Measurements from ENCODE around the gene CACFD1. TPM values are rescaled to one million over a fixed set of nuclear protein-coding genes. Genes with fewer than 3 reads are reported as not detected.

Gene CACFD1
- total RNA-seq, 3 donors from 2014 or later: 0.73 to 1.1 (median 0.86) TPM

DNA sequence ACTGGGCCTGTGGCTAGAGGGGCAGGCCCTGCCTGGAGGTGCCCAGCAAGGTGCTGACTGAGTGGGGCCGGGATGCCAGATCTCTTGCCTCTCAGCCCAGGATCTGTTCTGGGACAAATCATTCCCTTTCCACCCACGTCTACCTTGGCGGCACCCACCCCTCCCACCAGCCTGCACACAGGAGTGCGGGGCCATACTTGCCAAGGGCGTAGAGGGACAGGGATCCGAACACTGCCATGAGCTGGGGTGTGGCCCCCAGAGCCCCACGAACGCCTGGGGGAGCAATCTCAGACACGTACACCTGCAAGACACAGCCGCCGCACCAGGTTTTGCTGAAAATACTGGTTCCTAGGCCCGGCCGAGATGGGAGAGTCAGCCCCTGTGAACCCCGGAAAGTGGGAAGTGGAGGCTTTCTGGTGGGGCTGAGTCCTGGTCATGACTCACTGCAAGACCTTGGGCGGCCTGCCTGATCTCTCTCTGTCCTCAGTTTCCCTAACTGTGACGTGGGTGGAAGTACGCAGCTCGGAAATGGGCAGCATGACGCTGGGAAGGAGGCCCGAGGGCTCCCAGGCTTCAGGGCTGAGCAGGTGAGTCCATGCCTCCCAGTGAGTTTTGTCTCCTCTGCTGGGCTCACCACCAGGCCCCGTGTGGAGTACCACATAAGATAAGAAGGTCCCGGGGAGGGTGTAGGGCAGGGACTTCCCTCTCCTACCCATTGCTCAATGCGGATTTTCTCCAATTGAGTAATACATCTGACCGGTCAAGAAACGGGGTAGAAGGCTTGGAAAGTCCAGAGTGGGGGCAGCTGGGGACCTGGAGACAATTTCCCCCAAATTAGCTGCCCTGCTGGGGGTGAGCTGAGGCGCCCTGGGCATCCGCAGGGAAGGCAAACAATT, 16.5 kb downstream of the CACFD1 start:
- no peak overlapping the region for H3K4me3 Mint-ChIP-seq
- DNase-seq (no peak), ATAC-seq (no peak)
- no peaks in the 10 kb centered on the region for H3K36me3 Mint-ChIP-seq (ENCODE audit: insufficient read depth)
- H3K27me3 Mint-ChIP-seq (ENCODE audit: low read depth): no peaks in the 10 kb centered on the region
- peaks cover 9% of the 10 kb centered on the region for H3K4me1 Mint-ChIP-seq (ENCODE audit: low read depth)
- H3K9me3 Mint-ChIP-seq: no peaks in the 10 kb centered on the region

DNA sequence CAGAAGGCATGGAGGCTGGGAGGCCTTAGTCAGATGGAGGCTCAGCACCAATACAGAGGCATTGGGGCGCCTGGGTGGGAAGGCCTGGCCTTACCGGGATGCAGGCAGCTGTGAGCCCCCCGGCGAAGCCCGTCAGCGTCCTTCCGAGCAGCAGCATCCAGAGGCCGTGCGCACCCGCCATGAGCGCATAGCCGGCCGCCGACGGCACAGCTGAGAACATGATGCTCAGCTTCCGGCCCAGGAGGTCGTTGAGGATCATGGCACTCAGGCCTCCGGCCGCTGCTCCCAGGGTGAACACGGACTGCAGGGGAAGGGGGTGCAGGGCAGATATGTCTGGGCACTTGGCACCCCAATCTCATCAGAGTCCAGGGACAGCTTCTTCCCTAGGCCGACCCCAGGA, 17.2 kb downstream of the CACFD1 start:
- Mint-ChIP-seq H3K27me3 (ENCODE audit: low read depth) (no peaks in the 10 kb centered on the region), H3K9me3 (no peaks in the 10 kb centered on the region), H3K4me1 (ENCODE audit: low read depth) (peaks cover 9% of the 10 kb centered on the region), H3K36me3 (ENCODE audit: insufficient read depth) (no peaks in the 10 kb centered on the region), H3K4me3 (no peak overlapping the region)
- no peak for DNase-seq
- ATAC-seq: no peak

DNA sequence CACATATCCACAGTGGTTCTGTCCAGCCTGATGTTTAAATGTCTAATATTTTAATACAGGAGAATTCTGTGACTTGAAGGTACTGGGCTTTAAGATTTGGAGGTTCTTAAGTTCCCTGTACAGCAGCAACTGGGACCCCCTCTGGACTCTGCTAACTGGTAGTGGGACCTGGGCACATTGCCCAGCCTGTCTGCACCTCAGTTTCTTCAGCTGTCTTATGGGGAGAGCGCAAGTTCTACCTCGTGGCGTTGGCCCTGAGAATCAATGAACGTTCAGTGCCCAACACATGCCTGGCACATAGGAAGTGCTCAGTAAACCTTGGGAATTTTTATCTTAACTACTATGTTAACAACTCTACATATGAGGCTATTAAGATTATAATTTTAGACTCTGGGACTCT, 17.7 kb downstream of the CACFD1 start:
- Mint-ChIP-seq H3K27me3 (ENCODE audit: low read depth) (no peaks in the 10 kb centered on the region), H3K36me3 (ENCODE audit: insufficient read depth) (no peaks in the 10 kb centered on the region), H3K4me1 (ENCODE audit: low read depth) (peaks cover 9% of the 10 kb centered on the region), H3K4me3 (peak overlapping the region; percentile 37), H3K9me3 (no peaks in the 10 kb centered on the region)
- ATAC-seq (no peak), DNase-seq (no peak)

GRCh38 chr9:133477992-133478850, 18.4 kb downstream of the CACFD1 start:
- Mint-ChIP-seq H3K27me3 (ENCODE audit: low read depth) (no peaks in the 10 kb centered on the region), H3K9me3 (no peaks in the 10 kb centered on the region), H3K36me3 (ENCODE audit: insufficient read depth) (no peaks in the 10 kb centered on the region), H3K4me3 (peak overlapping the region; percentile 59), H3K4me1 (ENCODE audit: low read depth) (peaks cover 9% of the 10 kb centered on the region)
- ATAC-seq (peak; percentile 4 to 18), DNase-seq (no peak)

DNA sequence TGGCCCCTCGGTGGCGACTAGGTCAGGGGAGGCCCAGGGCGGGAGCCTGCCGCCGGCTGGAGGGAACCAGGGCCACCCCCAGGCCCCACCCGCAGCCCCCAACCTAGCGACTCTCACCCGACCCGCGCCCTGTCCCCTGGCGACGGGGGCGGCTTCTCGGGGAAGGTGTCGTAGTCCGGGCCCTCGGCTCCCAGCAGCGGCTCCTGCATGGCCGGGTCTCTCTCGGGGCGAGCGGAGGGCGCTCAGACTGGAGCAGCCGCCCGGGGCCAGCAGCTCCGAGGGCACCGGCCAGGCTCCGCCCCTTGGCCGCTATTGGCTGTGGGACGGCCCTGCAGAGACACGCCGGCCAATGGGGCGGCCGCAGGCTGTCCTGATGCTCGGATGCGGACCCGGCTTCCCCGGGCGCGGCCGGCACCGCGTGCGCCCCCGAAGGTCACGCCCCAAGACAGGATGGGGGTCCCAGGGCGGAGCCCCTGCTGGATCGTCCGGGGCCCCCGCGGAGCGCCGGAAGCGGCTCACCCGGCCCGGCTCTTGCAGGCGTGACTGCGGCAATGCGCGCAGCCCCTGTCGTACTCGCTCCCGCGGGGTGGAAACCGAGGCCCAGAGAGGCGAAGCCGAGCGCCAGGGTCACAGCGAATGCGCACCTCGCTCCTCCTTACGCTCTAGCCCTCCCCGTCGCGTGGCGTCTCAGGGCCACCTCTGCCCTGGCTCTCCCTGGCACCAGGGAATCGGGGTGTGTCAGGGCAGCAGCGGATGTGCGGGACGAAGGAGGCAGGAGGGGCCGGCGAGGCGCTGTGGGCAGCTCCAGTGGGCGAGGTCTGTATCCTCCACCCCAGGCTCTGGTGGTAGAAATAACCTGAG, 19.3 kb downstream of the CACFD1 start, which contains the start of gene SLC2A6:
Gene SLC2A6, minus strand, starts transcription at position 249 of the 861 bp plus-strand sequence. Its CDS starts 40 bp downstream, at position 209.
- ATAC-seq (peak; percentile 99), DNase-seq (peak; percentile 70)
- Mint-ChIP-seq H3K36me3 (ENCODE audit: insufficient read depth) (no peaks in the 10 kb centered on the region), H3K4me1 (ENCODE audit: low read depth) (peaks cover 8% of the 10 kb centered on the region), H3K9me3 (no peaks in the 10 kb centered on the region), H3K4me3 (peak within 1 kb of the TSS; percentile 69), H3K27me3 (ENCODE audit: low read depth) (no peaks in the 10 kb centered on the region)

DNA sequence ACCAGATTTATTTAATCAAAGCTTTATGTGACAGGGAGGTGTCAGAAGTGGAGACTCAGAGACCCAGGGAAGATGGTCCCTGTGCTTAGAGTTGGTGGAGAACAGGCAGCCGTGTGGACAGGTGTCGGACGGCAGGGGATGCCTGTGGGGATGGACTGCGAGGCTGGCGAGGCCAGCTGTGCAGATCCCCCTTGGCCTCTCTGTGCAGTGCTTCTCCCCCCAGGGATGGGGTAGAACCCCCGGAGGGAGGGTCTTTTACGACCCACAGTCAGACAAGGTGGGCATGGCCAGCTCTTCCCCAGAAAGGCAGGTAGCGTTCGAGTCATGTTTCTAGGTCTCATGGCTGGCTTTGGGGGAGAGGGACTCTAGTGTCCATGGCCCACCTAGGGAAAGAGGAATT, 23.8 kb downstream of the CACFD1 start:
- no peak overlapping the region for H3K4me3 Mint-ChIP-seq
- peaks cover 13% of the 10 kb centered on the region for H3K4me1 Mint-ChIP-seq (ENCODE audit: low read depth)
- DNase-seq (no peak), ATAC-seq (no peak)
- H3K36me3 Mint-ChIP-seq (ENCODE audit: insufficient read depth): no peaks in the 10 kb centered on the region
- no peaks in the 10 kb centered on the region for H3K9me3 Mint-ChIP-seq
- H3K27me3 Mint-ChIP-seq (ENCODE audit: low read depth): no peaks in the 10 kb centered on the region

GRCh38 chr9:133484671-133485437, 25.1 kb downstream of the CACFD1 start:
- ATAC-seq: no peak
- no peaks in the 10 kb centered on the region for H3K36me3 Mint-ChIP-seq (ENCODE audit: insufficient read depth)
- H3K4me1 Mint-ChIP-seq (ENCODE audit: low read depth): peaks cover 8% of the 10 kb centered on the region
- no peaks in the 10 kb centered on the region for H3K9me3 Mint-ChIP-seq
- H3K4me3 Mint-ChIP-seq: no peak overlapping the region
- no peak for DNase-seq
- peaks cover 5% of the 10 kb centered on the region for H3K27me3 Mint-ChIP-seq (ENCODE audit: low read depth)

GRCh38 chr9:133485531-133486260, 25.9 kb downstream of the CACFD1 start:
- no peak overlapping the region for H3K4me3 Mint-ChIP-seq
- H3K4me1 Mint-ChIP-seq (ENCODE audit: low read depth): peaks cover 6% of the 10 kb centered on the region
- ATAC-seq (peak; percentile 49 to 54), DNase-seq (no peak)
- peaks cover 9% of the 10 kb centered on the region for H3K27me3 Mint-ChIP-seq (ENCODE audit: low read depth)
- H3K9me3 Mint-ChIP-seq: no peaks in the 10 kb centered on the region
- no peaks in the 10 kb centered on the region for H3K36me3 Mint-ChIP-seq (ENCODE audit: insufficient read depth)

- ATAC-seq (no peak), DNase-seq (no peak)
- peaks cover 6% of the 10 kb centered on the region for H3K4me1 Mint-ChIP-seq (ENCODE audit: low read depth)
- H3K4me3 Mint-ChIP-seq: no peak overlapping the region
- no peaks in the 10 kb centered on the region for H3K9me3 Mint-ChIP-seq
- peaks cover 9% of the 10 kb centered on the region for H3K27me3 Mint-ChIP-seq (ENCODE audit: low read depth)
- no peaks in the 10 kb centered on the region for H3K36me3 Mint-ChIP-seq (ENCODE audit: insufficient read depth)
These were observed 27.6 kb downstream of the CACFD1 start for GRCh38 chr9:133487331-133487725.

DNA sequence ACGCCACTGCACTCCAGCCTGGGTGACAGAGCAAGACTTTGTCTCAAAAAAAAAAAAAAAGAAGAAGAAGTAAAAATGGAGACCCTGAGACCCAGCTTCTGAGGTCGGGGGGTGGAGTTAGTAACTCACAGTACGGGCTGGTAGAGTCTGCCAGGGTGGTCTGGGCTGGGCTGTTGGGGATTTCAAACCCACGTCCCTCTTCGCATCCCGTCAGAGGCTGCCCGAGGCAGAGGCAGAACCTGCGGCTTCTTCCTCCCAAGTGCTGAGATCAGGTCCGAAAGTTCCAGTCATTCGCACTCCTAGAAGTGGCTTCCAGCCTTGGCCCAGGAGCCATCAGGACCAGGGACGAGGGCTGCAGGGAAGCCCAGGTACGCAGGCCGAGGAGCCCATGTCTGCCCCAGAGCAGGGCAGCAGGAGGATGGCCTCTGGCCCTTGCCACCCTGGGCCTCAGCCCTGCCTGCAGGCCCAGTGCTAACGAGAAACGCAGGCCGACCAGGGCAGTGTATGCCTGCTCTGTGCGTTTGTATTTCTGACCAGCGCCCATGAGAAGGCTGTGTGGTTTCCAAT, 29.0 kb downstream of the CACFD1 start:
- Mint-ChIP-seq H3K9me3 (no peaks in the 10 kb centered on the region), H3K4me1 (ENCODE audit: low read depth) (peaks cover 6% of the 10 kb centered on the region), H3K36me3 (ENCODE audit: insufficient read depth) (no peaks in the 10 kb centered on the region), H3K27me3 (ENCODE audit: low read depth) (peaks cover 9% of the 10 kb centered on the region), H3K4me3 (no peak overlapping the region)
- ATAC-seq (no peak), DNase-seq (no peak)

DNA sequence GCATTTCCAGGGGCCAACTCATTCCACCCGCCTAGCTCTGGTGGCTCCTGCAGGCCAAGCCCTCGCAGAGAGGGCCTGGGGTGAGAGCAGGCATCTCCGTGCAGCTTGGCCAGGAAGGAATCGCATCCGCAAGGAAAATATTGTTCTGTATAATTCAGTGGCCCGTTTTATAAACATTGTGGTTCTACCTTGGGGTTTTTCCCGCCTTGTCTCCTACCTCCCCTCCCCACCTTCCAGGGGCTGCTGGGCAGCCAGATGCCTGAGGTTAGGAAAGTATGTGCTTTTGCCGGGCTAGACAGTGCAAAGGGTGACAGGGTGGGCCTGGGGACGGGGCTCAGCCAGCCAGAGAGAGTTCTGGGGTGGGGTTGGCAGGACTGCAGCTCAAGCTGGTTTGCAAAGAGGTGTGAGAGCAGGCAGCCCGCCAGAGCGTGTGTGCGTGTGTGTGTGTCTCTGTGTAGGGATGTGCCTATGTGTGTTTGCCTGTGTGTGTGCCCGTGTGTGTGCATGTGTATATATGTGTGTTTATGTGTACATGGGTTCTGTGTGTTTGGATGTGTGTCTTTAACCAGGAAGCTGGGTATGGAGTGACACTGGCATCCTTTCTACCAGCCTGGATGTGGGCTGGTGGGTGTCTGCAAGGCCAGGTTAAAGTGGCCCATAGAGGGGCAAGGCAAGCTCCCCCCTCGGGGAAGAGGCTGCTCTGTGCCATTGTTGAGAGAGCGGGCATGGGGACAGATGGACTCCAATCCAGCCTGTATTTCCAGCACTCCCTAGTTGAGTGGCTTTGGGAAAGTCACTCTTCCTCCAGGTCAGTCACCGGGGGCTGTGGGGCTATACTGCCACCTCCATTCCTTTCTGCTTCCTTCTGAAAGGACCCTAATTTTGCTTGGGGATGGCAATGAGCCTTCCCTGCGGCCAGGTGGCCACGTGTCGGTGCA, 29.7 kb downstream of the CACFD1 start:
- no peak for DNase-seq
- Mint-ChIP-seq H3K27me3 (ENCODE audit: low read depth) (peaks cover 9% of the 10 kb centered on the region), H3K36me3 (ENCODE audit: insufficient read depth) (no peaks in the 10 kb centered on the region)

DNA sequence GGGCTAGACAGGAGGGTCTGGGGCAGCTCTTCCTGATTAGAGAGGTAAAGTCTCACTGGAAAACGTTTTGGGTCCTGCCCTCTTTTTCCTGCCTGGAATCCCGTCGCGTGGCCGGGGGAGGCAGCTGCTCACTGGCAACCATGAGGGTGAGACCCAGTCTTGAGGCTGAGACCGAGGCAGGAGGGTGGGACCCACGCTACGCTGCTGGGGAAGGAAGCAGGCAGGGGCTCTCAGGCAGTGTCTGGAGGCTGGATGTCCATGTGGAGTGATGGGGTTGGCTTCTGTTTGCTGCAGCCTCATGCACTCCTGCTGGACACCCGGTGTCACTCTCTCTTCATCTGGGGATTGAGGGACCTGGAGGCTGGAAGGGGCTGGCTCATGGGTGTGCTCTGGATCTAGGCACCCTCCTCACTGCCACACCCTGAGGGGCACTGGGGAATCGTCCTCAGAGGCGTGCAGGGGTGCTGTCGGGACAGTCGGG, 30.5 kb downstream of the CACFD1 start:
- no peak for ATAC-seq
- no peak overlapping the region for H3K4me3 Mint-ChIP-seq
- DNase-seq: no peak
- peaks cover 6% of the 10 kb centered on the region for H3K4me1 Mint-ChIP-seq (ENCODE audit: low read depth)
- H3K9me3 Mint-ChIP-seq: no peaks in the 10 kb centered on the region
- H3K27me3 Mint-ChIP-seq (ENCODE audit: low read depth): peaks cover 9% of the 10 kb centered on the region
- no peaks in the 10 kb centered on the region for H3K36me3 Mint-ChIP-seq (ENCODE audit: insufficient read depth)

More for the DNA sequence above, 29.7 kb downstream of the CACFD1 start:
- no peaks in the 10 kb centered on the region for H3K9me3 Mint-ChIP-seq
- peaks cover 6% of the 10 kb centered on the region for H3K4me1 Mint-ChIP-seq (ENCODE audit: low read depth)
- no peak for ATAC-seq
- no peak overlapping the region for H3K4me3 Mint-ChIP-seq

Data from activated T-cell treated with anti-CD3 and anti-CD28 coated beads, Interleukin-2, amount 50 U/mL, for 4 hours (primary cell).